HG03521 (cell line): ENCODE data around the gene SUFU.

Experiments
- ATAC-seq: cut with Tn5 transposase; IDR thresholded peaks from one replicate; pipeline ENCODE4 v1.9.1; 2021; ENCODE audit warnings: mild to moderate bottlenecking, moderate library complexity; ENCODE audit not compliant: unreplicated experiment

SUFU gene

GRCh38 chr10:102682416-102682815 is 178.6 kb downstream of the SUFU start:
- ATAC-seq: no peak

- ATAC-seq: no peak
These were observed 179.2 kb downstream of the SUFU start for GRCh38 chr10:102682981-102683380.
